ENCODE results near the gene DYNC1LI2.

Gene DYNC1LI2

GRCh38 chr16:66776457-66776856 lies 25.0 kb upstream of the DYNC1LI2 start:
- H3F3A ChIP-seq (ENCODE audit: low read depth): no peaks in the 10 kb centered on the region
- no peaks in the 10 kb centered on the region for H3K36me3 ChIP-seq (ENCODE audit: insufficient read depth, low read length)
- TF ChIP-seq CTCF (conservative IDR thresholded peaks at IDR 0.05; ENCODE audit: low read length) (no peak), EZH2phosphoT487 (IDR thresholded peaks at IDR 0.05; ENCODE audit: borderline replicate concordance) (no peak)
- no peak overlapping the region for H3K4me3 ChIP-seq (ENCODE audit: low read length, poor library complexity, severe bottlenecking)
- H3K9me2 ChIP-seq (replicated peaks; ENCODE audit: low read depth, low read length): no peaks in the 10 kb centered on the region
- no peaks in the 10 kb centered on the region for H4K20me1 ChIP-seq (ENCODE audit: insufficient read depth, low read length, poor library complexity, severe bottlenecking)
- no peaks in the 10 kb centered on the region for H3K4me1 ChIP-seq (ENCODE audit: insufficient read depth, low read length, poor library complexity, severe bottlenecking)
- no peaks in the 10 kb centered on the region for H3K27me3 ChIP-seq (ENCODE audit: insufficient read depth, low read length, poor library complexity, severe bottlenecking)
- H2AFZ ChIP-seq (ENCODE audit: low read length): peak overlapping the region; percentile 66; the same call in 1 of the 2 replicates
- no peaks in the 10 kb centered on the region for H3K9me3 ChIP-seq (ENCODE audit: insufficient read depth, low read depth, low read length)
- no peak overlapping the region for H3K4me2 ChIP-seq (ENCODE audit: low read depth, low read length, poor library complexity, severe bottlenecking)
- no peak overlapping the region for H3K9ac ChIP-seq (ENCODE audit: low read depth, low read length, poor library complexity, severe bottlenecking)
- no peaks in the 10 kb centered on the region for H3K79me2 ChIP-seq (ENCODE audit: insufficient read depth, low read length)

GRCh38 chr16:66774981-66775380 lies 23.6 kb upstream of the DYNC1LI2 start:
- H3K9ac ChIP-seq (ENCODE audit: low read depth, low read length, poor library complexity, severe bottlenecking): no peak overlapping the region
- H3K9me3 ChIP-seq (ENCODE audit: insufficient read depth, low read depth, low read length): no peaks in the 10 kb centered on the region
- no peak overlapping the region for H3K4me3 ChIP-seq (ENCODE audit: low read length, poor library complexity, severe bottlenecking)
- H3F3A ChIP-seq (ENCODE audit: low read depth): no peaks in the 10 kb centered on the region
- no peak overlapping the region for H3K4me2 ChIP-seq (ENCODE audit: low read depth, low read length, poor library complexity, severe bottlenecking)
- H2AFZ ChIP-seq (ENCODE audit: low read length): no peak overlapping the region
- no peaks in the 10 kb centered on the region for H3K4me1 ChIP-seq (ENCODE audit: insufficient read depth, low read length, poor library complexity, severe bottlenecking)
- no peaks in the 10 kb centered on the region for H3K27me3 ChIP-seq (ENCODE audit: insufficient read depth, low read length, poor library complexity, severe bottlenecking)
- no peak for TF ChIP-seq CTCF (conservative IDR thresholded peaks at IDR 0.05; ENCODE audit: low read length)
- H3K36me3 ChIP-seq (ENCODE audit: insufficient read depth, low read length): no peaks in the 10 kb centered on the region
- no peaks in the 10 kb centered on the region for H3K9me2 ChIP-seq (replicated peaks; ENCODE audit: low read depth, low read length)
- no peaks in the 10 kb centered on the region for H3K79me2 ChIP-seq (ENCODE audit: insufficient read depth, low read length)
- no peaks in the 10 kb centered on the region for H4K20me1 ChIP-seq (ENCODE audit: insufficient read depth, low read length, poor library complexity, severe bottlenecking)

- no peaks in the 10 kb centered on the region for H3K79me2 ChIP-seq (ENCODE audit: insufficient read depth, low read length)
- H3K4me2 ChIP-seq (ENCODE audit: low read depth, low read length, poor library complexity, severe bottlenecking): no peak overlapping the region
- H3K4me3 ChIP-seq (ENCODE audit: low read length, poor library complexity, severe bottlenecking): no peak overlapping the region
- no peaks in the 10 kb centered on the region for H3K9me2 ChIP-seq (replicated peaks; ENCODE audit: low read depth, low read length)
- H2AFZ ChIP-seq (ENCODE audit: low read length): no peak overlapping the region
- H3K9ac ChIP-seq (ENCODE audit: low read depth, low read length, poor library complexity, severe bottlenecking): no peak overlapping the region
- H4K20me1 ChIP-seq (ENCODE audit: insufficient read depth, low read length, poor library complexity, severe bottlenecking): no peaks in the 10 kb centered on the region
- no peaks in the 10 kb centered on the region for H3K4me1 ChIP-seq (ENCODE audit: insufficient read depth, low read length, poor library complexity, severe bottlenecking)
- H3F3A ChIP-seq (ENCODE audit: low read depth): no peaks in the 10 kb centered on the region
- no peaks in the 10 kb centered on the region for H3K27me3 ChIP-seq (ENCODE audit: insufficient read depth, low read length, poor library complexity, severe bottlenecking)
- no peaks in the 10 kb centered on the region for H3K36me3 ChIP-seq (ENCODE audit: insufficient read depth, low read length)
- no peak for TF ChIP-seq EZH2phosphoT487 (IDR thresholded peaks at IDR 0.05; ENCODE audit: borderline replicate concordance)
- TF ChIP-seq CTCF (conservative IDR thresholded peaks at IDR 0.05; ENCODE audit: low read length): no peak; the same call in 1 of the 2 replicates
- no peaks in the 10 kb centered on the region for H3K9me3 ChIP-seq (ENCODE audit: insufficient read depth, low read depth, low read length)
Measured at GRCh38 chr16:66758086-66758485, 6.7 kb upstream of the DYNC1LI2 start.

Data from Loucy (cell line).